GM12891 (cell line): ENCODE results near the gene DRC3.

Source experiments
- DNase-seq: peaks from one replicate; pipeline ENCODE4 v3.0.0; 2011; ENCODE audit warnings: low spot score; ENCODE audit not compliant: insufficient read length
- FAIRE-seq: peaks from 2 replicates; lab custom pipeline; 2011; peaks lifted over from hg19 to GRCh38; lab: Jason Lieb, UNC
- PAX5 ChIP-seq: IDR thresholded peaks from 2 replicates; pipeline ENCODE4 v1.6.1; 2011; ENCODE audit warnings: low read length, moderate library complexity, mild to moderate bottlenecking; ENCODE audit not compliant: insufficient read depth, severe bottlenecking
- POLR2A ChIP-seq: IDR thresholded peaks from 2 replicates; pipeline ENCODE4 v1.6.1; 2011; ENCODE audit warnings: low read depth, low read length, control low read depth
- POLR2AphosphoS5 ChIP-seq: IDR thresholded peaks from 2 replicates; pipeline ENCODE4 v1.6.1; 2011; ENCODE audit warnings: low read depth, low read length, control low read depth
- POU2F2 ChIP-seq: IDR thresholded peaks from 2 replicates; pipeline ENCODE4 v1.6.1; 2011; ENCODE audit warnings: low read depth, mild to moderate bottlenecking, control low read depth, low read length, moderate library complexity
- SPI1 ChIP-seq: IDR thresholded peaks from 2 replicates; pipeline ENCODE4 v1.6.1; 2011; ENCODE audit warnings: low read depth, low read length, control low read depth
- TAF1 ChIP-seq: IDR thresholded peaks from 2 replicates; pipeline ENCODE4 v1.6.1; 2011; ENCODE audit warnings: low read depth, low read length, control low read depth

Gene DRC3

DNA sequence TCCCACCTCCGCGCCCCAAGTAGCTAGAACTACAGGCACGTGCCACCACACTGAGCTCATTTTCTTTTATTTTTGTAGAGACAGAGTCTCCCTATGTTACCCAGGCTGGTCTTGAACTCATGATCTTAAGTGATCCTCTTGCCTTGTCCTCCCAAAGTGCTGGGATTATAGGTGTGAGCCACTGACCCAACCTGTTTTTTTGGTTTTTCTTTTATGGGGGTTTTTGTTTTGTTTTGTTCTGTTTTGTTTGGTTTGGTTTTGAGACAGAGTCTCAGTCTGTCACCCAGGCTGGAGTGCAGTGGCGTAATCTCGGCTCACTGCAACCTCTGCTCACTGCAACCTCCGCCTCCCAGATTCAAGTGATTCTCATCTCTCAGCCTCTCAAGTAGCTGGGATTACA, 82.9 kb downstream of the DRC3 start:
- no peak for FAIRE-seq
- TF ChIP-seq POLR2AphosphoS5, result no peak
- no peak for DNase-seq

DNA sequence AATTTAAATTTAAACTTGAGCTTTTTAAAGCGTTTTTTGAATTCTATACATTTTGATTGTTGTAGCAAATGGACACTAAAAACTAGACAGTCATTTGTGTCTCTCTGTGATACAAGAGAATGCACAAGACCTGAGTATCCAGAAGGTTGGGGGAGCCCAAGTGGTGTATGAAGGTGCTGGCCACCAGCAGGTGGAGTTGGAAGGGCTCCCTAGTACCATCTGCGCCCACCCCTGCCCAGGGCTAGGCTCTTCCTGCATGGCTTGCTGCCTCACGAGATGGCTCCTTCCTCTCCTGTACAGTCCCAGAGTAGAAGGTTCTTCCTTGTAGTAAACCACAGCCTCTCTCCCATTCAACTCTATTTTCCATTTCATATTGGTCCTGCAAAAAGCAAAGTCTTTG, 83.6 kb downstream of the DRC3 start:
- no peak for DNase-seq
- no peak for FAIRE-seq
- TF ChIP-seq PAX5 (no peak), TAF1 (no peak), SPI1 (no peak), POLR2A (no peak), POLR2AphosphoS5 (no peak), POU2F2 (no peak)

DNA sequence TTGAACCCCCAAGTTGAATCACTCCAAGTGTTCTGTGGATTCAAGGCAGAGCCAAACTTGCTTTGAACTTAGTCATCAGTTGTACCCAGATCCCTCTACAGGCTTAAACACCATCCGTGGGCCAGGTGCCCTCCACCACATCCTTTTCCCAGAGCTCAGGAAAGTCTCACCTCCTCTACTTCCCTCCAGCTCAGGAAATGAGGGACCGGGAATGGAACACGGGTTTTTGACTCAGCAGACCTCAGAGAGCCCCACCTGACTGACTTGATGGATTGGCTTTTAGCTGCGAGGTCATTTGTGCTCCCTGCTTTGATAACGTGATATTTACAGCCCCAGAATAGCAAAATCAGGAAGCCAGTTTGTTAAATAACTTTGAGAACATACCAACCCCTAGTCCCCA, 86.6 kb downstream of the DRC3 start:
- no peak for DNase-seq
- FAIRE-seq, result no peak
- TF ChIP-seq PAX5, result no peak
- TF ChIP-seq POLR2AphosphoS5, result no peak
- TF ChIP-seq SPI1, result no peak
- TF ChIP-seq TAF1, result no peak
- no peak for TF ChIP-seq POU2F2
- TF ChIP-seq POLR2A, result no peak

DNA sequence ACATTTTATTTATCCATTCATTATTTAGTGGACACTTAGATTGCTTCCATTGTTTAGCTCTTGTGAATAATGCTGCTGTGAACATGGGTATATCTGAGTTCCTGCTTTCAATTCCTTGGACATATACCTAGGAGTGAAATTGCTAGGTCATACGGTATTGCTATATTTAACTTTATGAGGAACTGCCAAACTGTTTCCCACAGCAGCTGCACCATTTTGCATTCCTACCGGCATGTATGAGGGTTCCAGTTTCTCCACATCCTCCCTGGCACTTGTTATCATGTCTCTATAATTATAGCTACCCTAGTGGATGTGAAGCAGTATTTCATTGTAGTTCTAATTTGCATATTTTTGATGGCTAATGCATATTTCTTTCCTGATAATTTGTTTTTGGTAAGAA, 91.4 kb downstream of the DRC3 start:
- DNase-seq (no peak), FAIRE-seq (no peak)
- TF ChIP-seq POU2F2, result no peak

DNA sequence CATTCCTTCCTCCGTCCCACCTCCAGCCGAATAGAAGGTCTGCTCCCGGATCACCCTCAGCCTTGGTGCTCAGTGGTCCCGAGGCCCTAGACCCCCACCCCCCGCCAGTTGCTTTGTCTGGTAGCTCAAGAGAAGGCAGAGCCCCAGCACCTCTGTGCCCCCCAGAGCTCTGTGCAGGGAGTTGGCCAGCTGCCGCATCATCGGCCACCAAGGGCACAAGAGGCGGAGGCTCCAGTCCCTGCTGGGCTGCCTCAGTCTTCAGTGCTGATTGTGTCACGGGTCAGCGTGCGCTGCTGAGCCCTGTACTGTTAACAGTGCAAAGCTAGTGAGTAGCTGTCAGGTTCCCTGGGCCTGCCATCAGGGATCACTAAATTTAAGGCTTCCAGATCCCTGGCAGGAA, 92.9 kb downstream of the DRC3 start:
- DNase-seq (no peak), FAIRE-seq (no peak)
- no peak for TF ChIP-seq TAF1
- TF ChIP-seq POLR2AphosphoS5, result no peak
